Measurements from ENCODE around the gene FNBP1. TPM values are rescaled to one million over a fixed set of nuclear protein-coding genes. Genes with fewer than 3 reads are reported as not detected.
A peak's percentile ranks its signal among the peaks of the same experiment; 100 is the strongest.

FNBP1 gene
- total and polyA plus RNA-seq, 2 of the 13 experiments (the other 11 are each of a cell fraction or from before 2014, with no cell fraction given): 5.4 to 19.5 TPM

DNA sequence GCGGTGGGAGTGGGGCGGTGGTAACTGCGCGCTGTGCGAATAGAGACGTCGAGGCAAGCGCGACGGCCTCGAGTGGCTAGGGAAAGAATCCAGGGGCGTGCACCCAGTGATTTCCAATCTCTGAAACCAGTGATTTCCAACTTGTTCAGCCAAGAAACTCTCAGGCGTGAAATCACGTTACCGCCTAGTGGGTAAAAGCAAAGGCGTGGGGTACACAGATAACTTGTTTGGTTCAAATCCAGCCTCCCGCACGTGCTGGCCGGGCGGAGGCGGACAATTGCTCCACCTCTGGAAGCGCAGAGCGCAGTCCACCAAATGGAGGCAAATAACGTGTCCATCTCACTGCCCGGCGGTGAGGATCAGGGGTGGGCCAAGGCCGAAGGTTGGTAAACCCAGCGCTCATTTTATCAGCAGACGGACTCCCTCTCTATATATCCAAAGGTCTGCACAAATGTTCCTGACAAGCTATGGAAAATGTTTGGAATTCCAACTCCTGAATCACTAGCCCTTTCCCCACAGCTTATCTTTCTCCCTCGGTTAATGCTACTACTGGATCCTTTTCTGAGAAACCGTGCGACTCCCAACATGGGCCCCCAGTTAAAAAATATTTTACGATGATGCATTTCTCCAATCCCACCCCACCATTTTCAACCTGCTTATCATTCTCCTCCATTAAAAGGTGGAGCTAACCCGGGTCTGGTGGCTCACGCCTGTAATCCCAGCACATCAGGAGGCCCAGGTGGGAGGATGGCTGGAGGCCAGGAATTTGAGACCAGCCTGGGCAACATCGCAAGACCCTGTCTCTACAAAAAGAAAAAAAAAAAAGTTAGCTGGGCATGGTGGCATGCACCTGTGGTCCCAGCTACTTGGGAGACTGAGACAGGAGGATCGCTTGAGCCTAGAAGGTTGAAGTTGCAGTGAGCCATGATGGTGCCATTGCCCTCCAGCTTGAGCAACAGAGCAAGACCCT is 950 bp upstream of the FNBP1 start (continued):
- no peak for TF ChIP-seq NONO (IDR thresholded peaks at IDR 0.05)
- TF ChIP-seq NONO (CRISPR knock-in tag; conservative IDR thresholded peaks at IDR 0.05): no peak
- TF ChIP-seq ZBTB21 (CRISPR knock-in tag; IDR thresholded peaks at IDR 0.05): no peak
- TF ChIP-seq KDM6A (CRISPR knock-in tag; IDR thresholded peaks at IDR 0.05; ENCODE audit: low read depth): no peak
- TF ChIP-seq YEATS2 (CRISPR knock-in tag; IDR thresholded peaks at IDR 0.05; ENCODE audit: borderline replicate concordance): peak; percentile 29; the same call in 1 of the 2 replicates
- TF ChIP-seq, protein P1, sequence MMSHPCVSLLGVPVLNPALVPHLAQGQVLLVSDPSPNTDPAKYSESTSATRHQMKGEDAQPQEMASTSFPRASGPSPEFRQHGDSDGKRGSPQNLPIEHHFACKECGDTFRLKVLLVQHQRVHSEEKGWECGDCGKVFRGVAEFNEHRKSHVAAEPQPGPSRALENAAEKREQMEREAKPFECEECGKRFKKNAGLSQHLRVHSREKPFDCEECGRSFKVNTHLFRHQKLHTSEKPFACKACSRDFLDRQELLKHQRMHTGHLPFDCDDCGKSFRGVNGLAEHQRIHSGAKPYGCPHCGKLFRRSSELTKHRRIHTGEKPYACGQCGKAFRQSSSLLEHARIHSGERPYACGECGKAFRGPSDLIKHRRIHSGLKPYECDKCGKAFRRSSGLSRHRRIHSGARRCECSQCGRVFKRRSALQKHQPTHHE (CRISPR knock-in tag; IDR thresholded peaks at IDR 0.05; ENCODE audit: borderline replicate concordance): no peak; the same call in 1 of the 2 replicates
- TF ChIP-seq, protein P2, sequence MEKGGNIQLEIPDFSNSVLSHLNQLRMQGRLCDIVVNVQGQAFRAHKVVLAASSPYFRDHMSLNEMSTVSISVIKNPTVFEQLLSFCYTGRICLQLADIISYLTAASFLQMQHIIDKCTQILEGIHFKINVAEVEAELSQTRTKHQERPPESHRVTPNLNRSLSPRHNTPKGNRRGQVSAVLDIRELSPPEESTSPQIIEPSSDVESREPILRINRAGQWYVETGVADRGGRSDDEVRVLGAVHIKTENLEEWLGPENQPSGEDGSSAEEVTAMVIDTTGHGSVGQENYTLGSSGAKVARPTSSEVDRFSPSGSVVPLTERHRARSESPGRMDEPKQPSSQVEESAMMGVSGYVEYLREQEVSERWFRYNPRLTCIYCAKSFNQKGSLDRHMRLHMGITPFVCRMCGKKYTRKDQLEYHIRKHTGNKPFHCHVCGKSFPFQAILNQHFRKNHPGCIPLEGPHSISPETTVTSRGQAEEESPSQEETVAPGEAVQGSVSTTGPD (CRISPR knock-in tag; IDR thresholded peaks at IDR 0.05): peak; percentile 57; the same call in 1 of the 2 replicates
- TF ChIP-seq MTA3 (CRISPR knock-in tag; IDR thresholded peaks at IDR 0.05): no peak
- no peak for TF ChIP-seq SSRP1 (CRISPR knock-in tag; IDR thresholded peaks at IDR 0.05)
- TF ChIP-seq STAT5B (CRISPR knock-in tag; IDR thresholded peaks at IDR 0.05): no peak
- TF ChIP-seq, protein P3, sequence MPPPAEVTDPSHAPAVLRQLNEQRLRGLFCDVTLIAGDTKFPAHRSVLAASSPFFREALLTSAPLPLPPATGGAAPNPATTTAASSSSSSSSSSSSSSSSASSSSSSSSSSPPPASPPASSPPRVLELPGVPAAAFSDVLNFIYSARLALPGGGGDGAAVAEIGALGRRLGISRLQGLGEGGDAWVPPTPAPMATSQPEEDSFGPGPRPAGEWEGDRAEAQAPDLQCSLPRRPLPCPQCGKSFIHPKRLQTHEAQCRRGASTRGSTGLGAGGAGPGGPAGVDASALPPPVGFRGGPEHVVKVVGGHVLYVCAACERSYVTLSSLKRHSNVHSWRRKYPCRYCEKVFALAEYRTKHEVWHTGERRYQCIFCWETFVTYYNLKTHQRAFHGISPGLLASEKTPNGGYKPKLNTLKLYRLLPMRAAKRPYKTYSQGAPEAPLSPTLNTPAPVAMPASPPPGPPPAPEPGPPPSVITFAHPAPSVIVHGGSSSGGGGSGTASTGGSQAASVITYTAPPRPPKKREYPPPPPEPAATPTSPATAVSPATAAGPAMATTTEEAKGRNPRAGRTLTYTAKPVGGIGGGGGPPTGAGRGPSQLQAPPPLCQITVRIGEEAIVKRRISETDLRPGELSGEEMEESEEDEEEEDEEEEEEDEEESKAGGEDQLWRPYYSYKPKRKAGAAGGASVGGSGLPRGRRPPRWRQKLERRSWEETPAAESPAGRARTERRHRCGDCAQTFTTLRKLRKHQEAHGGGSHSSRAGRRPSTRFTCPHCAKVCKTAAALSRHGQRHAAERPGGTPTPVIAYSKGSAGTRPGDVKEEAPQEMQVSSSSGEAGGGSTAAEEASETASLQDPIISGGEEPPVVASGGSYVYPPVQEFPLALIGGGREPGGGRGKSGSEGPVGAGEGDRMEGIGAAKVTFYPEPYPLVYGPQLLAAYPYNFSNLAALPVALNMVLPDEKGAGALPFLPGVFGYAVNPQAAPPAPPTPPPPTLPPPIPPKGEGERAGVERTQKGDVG (CRISPR knock-in tag; IDR thresholded peaks at IDR 0.05; ENCODE audit: borderline replicate concordance): no peak; the same call in 1 of the 2 replicates
- TF ChIP-seq, protein P4, sequence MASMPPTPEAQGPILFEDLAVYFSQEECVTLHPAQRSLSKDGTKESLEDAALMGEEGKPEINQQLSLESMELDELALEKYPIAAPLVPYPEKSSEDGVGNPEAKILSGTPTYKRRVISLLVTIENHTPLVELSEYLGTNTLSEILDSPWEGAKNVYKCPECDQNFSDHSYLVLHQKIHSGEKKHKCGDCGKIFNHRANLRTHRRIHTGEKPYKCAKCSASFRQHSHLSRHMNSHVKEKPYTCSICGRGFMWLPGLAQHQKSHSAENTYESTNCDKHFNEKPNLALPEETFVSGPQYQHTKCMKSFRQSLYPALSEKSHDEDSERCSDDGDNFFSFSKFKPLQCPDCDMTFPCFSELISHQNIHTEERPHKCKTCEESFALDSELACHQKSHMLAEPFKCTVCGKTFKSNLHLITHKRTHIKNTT (CRISPR knock-in tag; IDR thresholded peaks at IDR 0.05): no peak
- no peak for TF ChIP-seq ZNF337 (CRISPR knock-in tag; IDR thresholded peaks at IDR 0.05; ENCODE audit: borderline replicate concordance, low read depth)
- TF ChIP-seq ZNF678 (CRISPR knock-in tag; IDR thresholded peaks at IDR 0.05): 0 out of 2 replicates have a peak, but pooled peaks have one; percentile 55
- TF ChIP-seq, protein P5, sequence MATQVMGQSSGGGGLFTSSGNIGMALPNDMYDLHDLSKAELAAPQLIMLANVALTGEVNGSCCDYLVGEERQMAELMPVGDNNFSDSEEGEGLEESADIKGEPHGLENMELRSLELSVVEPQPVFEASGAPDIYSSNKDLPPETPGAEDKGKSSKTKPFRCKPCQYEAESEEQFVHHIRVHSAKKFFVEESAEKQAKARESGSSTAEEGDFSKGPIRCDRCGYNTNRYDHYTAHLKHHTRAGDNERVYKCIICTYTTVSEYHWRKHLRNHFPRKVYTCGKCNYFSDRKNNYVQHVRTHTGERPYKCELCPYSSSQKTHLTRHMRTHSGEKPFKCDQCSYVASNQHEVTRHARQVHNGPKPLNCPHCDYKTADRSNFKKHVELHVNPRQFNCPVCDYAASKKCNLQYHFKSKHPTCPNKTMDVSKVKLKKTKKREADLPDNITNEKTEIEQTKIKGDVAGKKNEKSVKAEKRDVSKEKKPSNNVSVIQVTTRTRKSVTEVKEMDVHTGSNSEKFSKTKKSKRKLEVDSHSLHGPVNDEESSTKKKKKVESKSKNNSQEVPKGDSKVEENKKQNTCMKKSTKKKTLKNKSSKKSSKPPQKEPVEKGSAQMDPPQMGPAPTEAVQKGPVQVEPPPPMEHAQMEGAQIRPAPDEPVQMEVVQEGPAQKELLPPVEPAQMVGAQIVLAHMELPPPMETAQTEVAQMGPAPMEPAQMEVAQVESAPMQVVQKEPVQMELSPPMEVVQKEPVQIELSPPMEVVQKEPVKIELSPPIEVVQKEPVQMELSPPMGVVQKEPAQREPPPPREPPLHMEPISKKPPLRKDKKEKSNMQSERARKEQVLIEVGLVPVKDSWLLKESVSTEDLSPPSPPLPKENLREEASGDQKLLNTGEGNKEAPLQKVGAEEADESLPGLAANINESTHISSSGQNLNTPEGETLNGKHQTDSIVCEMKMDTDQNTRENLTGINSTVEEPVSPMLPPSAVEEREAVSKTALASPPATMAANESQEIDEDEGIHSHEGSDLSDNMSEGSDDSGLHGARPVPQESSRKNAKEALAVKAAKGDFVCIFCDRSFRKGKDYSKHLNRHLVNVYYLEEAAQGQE (IDR thresholded peaks at IDR 0.05; ENCODE audit: borderline replicate concordance in 1 of 2, low read depth in 1 of 2, low read length in 2 of 2): no peak
